Ovary (tissue), 9 donors: ENCODE results near the gene NEUROG1. TPM values are rescaled to one million over a fixed set of nuclear protein-coding genes. Genes with fewer than 3 reads are reported as not detected.

Experiments
- DNase-seq, 5 donors: peaks; one replicate each; pipeline ENCODE4 v3.0.0-alpha.2; 2019 to 2020
- H3K27ac ChIP-seq, 2 donors: fragments of 200-600 bp; one replicate each; pipeline versions ENCODE4 v1.5.1 to v1.8.0; 2019 to 2022
- H3K27me3 ChIP-seq: fragments of 200-600 bp; one replicate; pipeline ENCODE4 v1.8.0; 2022
- H3K36me3 ChIP-seq: fragments of 200-600 bp; sonication (generic); one replicate; pipeline ENCODE4 v1.5.1; 2019
- H3K4me1 ChIP-seq: one replicate; pipeline ENCODE4 v1.8.1; 2013; ENCODE audit warnings: mild to moderate bottlenecking, moderate library complexity; ENCODE audit not compliant: insufficient read depth
- H3K4me3 ChIP-seq: fragments of 200-600 bp; sonication (generic); one replicate; pipeline ENCODE4 v1.5.1; 2017
- H3K9me3 ChIP-seq, 2 donors: fragments of 200-600 bp in 1 of 2; sonication (generic) in 1 of 2; one replicate each; pipeline versions ENCODE4 v1.5.1 to v1.8.1; 2013 to 2019; ENCODE audit warnings: mild to moderate bottlenecking in 1 of 2, moderate library complexity in 1 of 2
- CTCF ChIP-seq, 3 donors: fragments of 450-650 bp in 2 of 3; fragments of 200-600 bp in 1 of 3; IDR thresholded peaks; one replicate each; pipeline versions ENCODE4 v1.5.1 to v1.8.0; 2016 to 2022; ENCODE audit warnings: antibody characterized with exemption in 3 of 3, mild to moderate bottlenecking in 1 of 3
- EP300 ChIP-seq: sonication (generic); formaldehyde crosslinking; IDR thresholded peaks from one replicate; pipeline ENCODE4 v1.6.1; 2017; ENCODE audit warnings: antibody characterized with exemption
- POLR2A ChIP-seq: fragments of 450-650 bp; IDR thresholded peaks from one replicate; pipeline ENCODE4 v1.6.1; 2017; ENCODE audit warnings: antibody characterized with exemption, mild to moderate bottlenecking, moderate library complexity
- WGBS, 3 donors: extraction: QIAGEN DNeasy Blood & Tissue Kit in 1 of 3; methylation state at CpG; one replicate each; pipeline versions ENCODE4 v1.1.5 to v1.1.7; 2013 to 2017; 5-methylcytosine and 5-hydroxymethylcytosine counted together
- intact Hi-C, 4 donors: fragments of 100-400 bp; cut with DNase I; formaldehyde crosslinking; loops; one replicate each; pipeline versions ENCODE4 v1.11.0 to v1.15.1; 2022 to 2023
- polyA plus RNA-seq, 2 donors: library from polyadenylated mRNA; stranded (reverse); fragments of 200-250 nt in 1 of 2; fragments of 350-450 nt in 1 of 2; fragmentation: Illumina TruSeq in 1 of 2; extraction: RNeasy Lipid Tissue Mini Kit (QIAGEN cat#74804) in 1 of 2; gene quantifications; one replicate each; pipeline ENCODE4 v1.2.3, GENCODE V29; 2013 to 2014
- total RNA-seq, 7 donors: library from RNA; depleted of rRNA in 2 of 7; stranded (reverse); fragments of >200 nt in 2 of 7; fragmentation: NEBNext Ultra II Directional in 3 of 7; extraction: Animal tissue kit (Norgen Biotek cat#: 25700) in 3 of 7; gene quantifications; one replicate each; pipeline versions ENCODE4 v1.1.0 to v1.2.4, GENCODE V29; 2016 to 2023
- donor health status: DM: no; HTN: no; CAD: no; lungs with moderate emphysema.
- donor health status: DM: no; HTN: no; CAD: no.
- donor health status: Bipolar disorder and iron deficiency.
- donor health status: DM: yes; HTN: yes; CAD: no.
- donor health status: DM: no; HTN: no; CAD: no.
- donor health status: DM: yes; HTN: yes; CAD: no.

Gene NEUROG1
- total and polyA plus RNA-seq, 9 donors = 0.06 TPM; not detected in 8

GRCh38 chr5:135574493-135574892 is 38.7 kb upstream of the NEUROG1 start:
- H3K9me3 ChIP-seq = no peaks in the 10 kb centered on the region
- H3K36me3 ChIP-seq = no peaks in the 10 kb centered on the region
- DNase-seq = no peak
- WGBS, 3 donors = 85 to 92% (median 91%) methylated on average over 10 of the region's 10 CpGs
- H3K27ac ChIP-seq = no peak overlapping the region
- no peak overlapping the region for H3K4me3 ChIP-seq
- H3K27me3 ChIP-seq = no peaks in the 10 kb centered on the region
- intact Hi-C loops = no loop called here
- no peaks in the 10 kb centered on the region for H3K4me1 ChIP-seq
- TF ChIP-seq EP300 = no peak
- no peak for TF ChIP-seq CTCF (IDR thresholded peaks at IDR 0.05)
- no peak for TF ChIP-seq POLR2A

- Histone ChIP-seq H3K4me1 (no peaks in the 10 kb centered on the region), H3K36me3 (no peaks in the 10 kb centered on the region), H3K27me3 (no peaks in the 10 kb centered on the region), H3K9me3 (no peaks in the 10 kb centered on the region), H3K4me3 (no peak overlapping the region), H3K27ac (no peak overlapping the region)
- no peak for DNase-seq
- TF ChIP-seq POLR2A (no peak), EP300 (no peak), CTCF (IDR thresholded peaks at IDR 0.05) (no peak)
- intact Hi-C loops = no loop called here
- 79 to 82% (median 81%) methylated on average over 9 of the region's 9 CpGs for WGBS, 3 donors
These were observed 36.1 kb upstream of the NEUROG1 start for GRCh38 chr5:135571902-135572301.

GRCh38 chr5:135571066-135571609 is 35.4 kb upstream of the NEUROG1 start:
- intact Hi-C loops = no loop called here
- Histone ChIP-seq H3K36me3 (no peaks in the 10 kb centered on the region), H3K4me1 (no peaks in the 10 kb centered on the region), H3K4me3 (no peak overlapping the region), H3K27ac (no peak overlapping the region), H3K27me3 (no peaks in the 10 kb centered on the region), H3K9me3 (no peaks in the 10 kb centered on the region)
- 75 to 79% (median 79%) methylated on average over 10 of the region's 10 CpGs for WGBS, 3 donors
- DNase-seq = no peak
- TF ChIP-seq EP300 (no peak), POLR2A (no peak), CTCF (IDR thresholded peaks at IDR 0.05) (no peak)

GRCh38 chr5:135570453-135570764 is 34.6 kb upstream of the NEUROG1 start:
- DNase-seq = no peak
- TF ChIP-seq CTCF (IDR thresholded peaks at IDR 0.05) (no peak), POLR2A (no peak), EP300 (no peak)
- Histone ChIP-seq H3K27me3 (no peaks in the 10 kb centered on the region), H3K9me3 (no peaks in the 10 kb centered on the region), H3K27ac (no peak overlapping the region), H3K4me1 (no peaks in the 10 kb centered on the region), H3K4me3 (no peak overlapping the region), H3K36me3 (no peaks in the 10 kb centered on the region)
- 32 to 40% (median 37%) methylated on average over 3 of the region's 3 CpGs for WGBS, 3 donors
- intact Hi-C loops = no loop called here
